ENCODE results near the gene HKDC1. TPM values are rescaled to one million over a fixed set of nuclear protein-coding genes. Genes with fewer than 3 reads are reported as not detected.

HKDC1 gene
- total and polyA plus RNA-seq, 2 donors (not counting 1 experiment from before 2014, with no cell fraction given) = 0.01 TPM; not detected in 1

- H3K4me1 ChIP-seq (ENCODE audit: control insufficient read depth in 2 of 2, insufficient read depth in 2 of 2, low read length in 2 of 2) = peaks cover 39 to 50% of the 10 kb centered on the region in 2 donors
- H2AFZ ChIP-seq (ENCODE audit: insufficient read depth, low read depth, low read length, poor library complexity, severe bottlenecking) = no peak overlapping the region
- Mint-ChIP-seq H3K27ac (no peak overlapping the region), H3K4me3 (no peak overlapping the region), H3K27me3 (no peaks in the 10 kb centered on the region), H3K9me3 (ENCODE audit: insufficient read depth) (no peaks in the 10 kb centered on the region), H3K4me1 (peaks cover 51% of the 10 kb centered on the region)
- H3K27me3 ChIP-seq (replicated peaks in 1 of 4; ENCODE audit: control extremely low read depth in 1 of 4, control insufficient read depth in 3 of 4, insufficient read depth in 4 of 4, low read length in 3 of 4) = no peaks in the 10 kb centered on the region
- whole genome bisulfite sequencing (ENCODE audit: insufficient coverage) = 83% methylated on average over 8 of the region's 10 CpGs
- H3K9ac ChIP-seq (ENCODE audit: low read length) = no peak overlapping the region
- CTCF ChIA-PET = interaction anchor here (1.2 kb wide), 1 partner anchor 10 kb away, joined by 3 read pairs; no protein-coding TSS in a partner anchor
- intact Hi-C loops (cut with micrococcal nuclease) = no loop called here
- no peaks in the 10 kb centered on the region for H4K20me1 ChIP-seq (ENCODE audit: control insufficient read depth, insufficient read depth, low read length, poor library complexity, severe bottlenecking)
- POLR2A ChIA-PET = no interaction called here
- no peak for TF ChIP-seq CTCF (IDR thresholded peaks at IDR 0.05)
- no peak for TF ChIP-seq EZH2 (IDR thresholded peaks at IDR 0.05; ENCODE audit: borderline replicate concordance, insufficient read depth, low read depth, low read length, poor library complexity, severe bottlenecking)
- H3K36me3 ChIP-seq (replicated peaks in 1 of 2; ENCODE audit: control extremely low read depth in 1 of 2, control insufficient read depth in 1 of 2, extremely low read depth in 1 of 2, insufficient read depth in 2 of 2, low read length in 1 of 2) = no peaks in the 10 kb centered on the region
- DNase-seq (no peak), ATAC-seq (ENCODE audit: low read depth) (no peak)
- H3K27ac ChIP-seq (ENCODE audit: low read length in 2 of 2) = no peak overlapping the region
- H3K4me3 ChIP-seq (ENCODE audit: control extremely low read depth in 1 of 5, extremely low read depth in 1 of 5, insufficient read depth in 1 of 5, low read depth in 2 of 5, low read length in 4 of 5) = no peak overlapping the region
- H3K79me2 ChIP-seq (ENCODE audit: control insufficient read depth, insufficient read depth, low read length) = no peaks in the 10 kb centered on the region
- H3K9me3 ChIP-seq (ENCODE audit: control extremely low read depth in 1 of 3, control insufficient read depth in 2 of 3, insufficient read depth in 1 of 3, low read length in 2 of 3) = no peaks in the 10 kb centered on the region
- no peak overlapping the region for H3K4me2 ChIP-seq (replicated peaks; ENCODE audit: low read depth, low read length, poor library complexity, severe bottlenecking)
These were observed 5.5 kb downstream of the HKDC1 start for GRCh38 chr10:69225681-69226080.

GRCh38 chr10:69226919-69227450 lies 6.9 kb downstream of the HKDC1 start:
- Histone ChIP-seq H3K9me3 (ENCODE audit: control extremely low read depth in 1 of 3, control insufficient read depth in 2 of 3, insufficient read depth in 1 of 3, low read length in 2 of 3) (no peaks in the 10 kb centered on the region), H3K27ac (ENCODE audit: low read length in 2 of 2) (no peak overlapping the region), H3K4me2 (replicated peaks; ENCODE audit: low read depth, low read length, poor library complexity, severe bottlenecking) (no peak overlapping the region), H2AFZ (ENCODE audit: insufficient read depth, low read depth, low read length, poor library complexity, severe bottlenecking) (no peak overlapping the region), H3K36me3 (replicated peaks in 1 of 2; ENCODE audit: control extremely low read depth in 1 of 2, control insufficient read depth in 1 of 2, extremely low read depth in 1 of 2, insufficient read depth in 2 of 2, low read length in 1 of 2) (no peaks in the 10 kb centered on the region), H3K79me2 (ENCODE audit: control insufficient read depth, insufficient read depth, low read length) (no peaks in the 10 kb centered on the region), H3K9ac (ENCODE audit: low read length) (no peak overlapping the region), H3K4me3 (ENCODE audit: control extremely low read depth in 1 of 5, extremely low read depth in 1 of 5, insufficient read depth in 1 of 5, low read depth in 2 of 5, low read length in 4 of 5) (no peak overlapping the region), H3K4me1 (ENCODE audit: control insufficient read depth in 2 of 2, insufficient read depth in 2 of 2, low read length in 2 of 2) (peaks cover 37 to 46% of the 10 kb centered on the region in 2 donors), H3K27me3 (replicated peaks in 1 of 4; ENCODE audit: control extremely low read depth in 1 of 4, control insufficient read depth in 3 of 4, insufficient read depth in 4 of 4, low read length in 3 of 4) (no peaks in the 10 kb centered on the region), H4K20me1 (ENCODE audit: control insufficient read depth, insufficient read depth, low read length, poor library complexity, severe bottlenecking) (no peaks in the 10 kb centered on the region)
- over 99% methylated on average over 12 of the region's 14 CpGs for WGBS (ENCODE audit: insufficient coverage)
- Mint-ChIP-seq H3K27ac (no peak overlapping the region), H3K27me3 (no peaks in the 10 kb centered on the region), H3K9me3 (ENCODE audit: insufficient read depth) (no peaks in the 10 kb centered on the region), H3K4me3 (no peak overlapping the region), H3K4me1 (peaks cover 50% of the 10 kb centered on the region)
- DNase-seq (no peak), ATAC-seq (ENCODE audit: low read depth) (no peak)
- intact Hi-C loops (cut with micrococcal nuclease) = no loop called here
- POLR2A ChIA-PET = no interaction called here
- CTCF ChIA-PET = interaction anchor here (0.8 to 3.1 kb wide), 2 partner anchors 9 to 165 kb away, joined by 4 to 21 read pairs; no protein-coding TSS in a partner anchor
- TF ChIP-seq CTCF (IDR thresholded peaks at IDR 0.05) (no peak), EZH2 (IDR thresholded peaks at IDR 0.05; ENCODE audit: borderline replicate concordance, insufficient read depth, low read depth, low read length, poor library complexity, severe bottlenecking) (no peak)
